Measurements from ENCODE around the gene EEF1A2. TPM values are rescaled to one million over a fixed set of nuclear protein-coding genes. Genes with fewer than 3 reads are reported as not detected.

EEF1A2 gene
- total and polyA plus RNA-seq, 10 donors: 0.39 to 1.4 (median 0.54) TPM

DNA sequence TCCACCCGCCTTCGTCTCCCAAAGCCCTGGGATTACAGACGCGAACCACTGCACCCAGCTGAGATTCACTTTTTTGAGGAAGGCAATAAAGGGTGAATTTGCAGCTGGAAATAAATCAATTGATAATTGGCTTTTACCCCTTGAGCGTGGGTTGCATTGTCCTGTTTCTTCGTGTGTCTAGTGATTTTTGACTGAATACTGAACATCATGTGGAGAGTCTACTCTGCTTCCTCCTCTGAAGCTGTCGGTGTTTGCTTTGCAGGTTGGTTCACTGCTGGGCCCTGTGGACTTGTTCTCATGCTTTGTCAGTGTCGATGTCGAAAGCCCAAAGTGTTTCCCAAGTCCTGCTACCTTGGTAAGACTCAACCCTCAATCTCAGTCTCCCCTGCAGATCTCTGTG lies 5.8 kb upstream of the EEF1A2 start:
- Histone ChIP-seq H3K27me3 (replicated peaks in 1 of 7) (peaks cover 0 to 87% (median 18%) of the 10 kb centered on the region in 7 donors), H3K4me1 (peaks cover 0 to 3% (median 1%) of the 10 kb centered on the region in 6 donors), H3K4me3 (no peak overlapping the region), H3K27ac (no peak overlapping the region), H3K36me3 (no peaks in the 10 kb centered on the region), H3K9me3 (peaks cover 0 to 21% (median 17%) of the 10 kb centered on the region in 8 donors)
- intact Hi-C loops (cut with DNase I; ENCODE audit: low total_unique reads): no loop called here
- TF ChIP-seq, protein P1, sequence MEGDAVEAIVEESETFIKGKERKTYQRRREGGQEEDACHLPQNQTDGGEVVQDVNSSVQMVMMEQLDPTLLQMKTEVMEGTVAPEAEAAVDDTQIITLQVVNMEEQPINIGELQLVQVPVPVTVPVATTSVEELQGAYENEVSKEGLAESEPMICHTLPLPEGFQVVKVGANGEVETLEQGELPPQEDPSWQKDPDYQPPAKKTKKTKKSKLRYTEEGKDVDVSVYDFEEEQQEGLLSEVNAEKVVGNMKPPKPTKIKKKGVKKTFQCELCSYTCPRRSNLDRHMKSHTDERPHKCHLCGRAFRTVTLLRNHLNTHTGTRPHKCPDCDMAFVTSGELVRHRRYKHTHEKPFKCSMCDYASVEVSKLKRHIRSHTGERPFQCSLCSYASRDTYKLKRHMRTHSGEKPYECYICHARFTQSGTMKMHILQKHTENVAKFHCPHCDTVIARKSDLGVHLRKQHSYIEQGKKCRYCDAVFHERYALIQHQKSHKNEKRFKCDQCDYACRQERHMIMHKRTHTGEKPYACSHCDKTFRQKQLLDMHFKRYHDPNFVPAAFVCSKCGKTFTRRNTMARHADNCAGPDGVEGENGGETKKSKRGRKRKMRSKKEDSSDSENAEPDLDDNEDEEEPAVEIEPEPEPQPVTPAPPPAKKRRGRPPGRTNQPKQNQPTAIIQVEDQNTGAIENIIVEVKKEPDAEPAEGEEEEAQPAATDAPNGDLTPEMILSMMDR (IDR thresholded peaks at IDR 0.05 in 8 of 11, conservative IDR thresholded peaks at IDR 0.05 in 3 of 11): no peak
- no peak for TF ChIP-seq POLR2AphosphoS5 (IDR thresholded peaks at IDR 0.05)
- no peak for TF ChIP-seq POLR2A (IDR thresholded peaks at IDR 0.05)
- WGBS, 5 donors: 88 to 95% (median 91%) methylated on average over 9 of the region's 9 CpGs
- no peak for DNase-seq

DNA sequence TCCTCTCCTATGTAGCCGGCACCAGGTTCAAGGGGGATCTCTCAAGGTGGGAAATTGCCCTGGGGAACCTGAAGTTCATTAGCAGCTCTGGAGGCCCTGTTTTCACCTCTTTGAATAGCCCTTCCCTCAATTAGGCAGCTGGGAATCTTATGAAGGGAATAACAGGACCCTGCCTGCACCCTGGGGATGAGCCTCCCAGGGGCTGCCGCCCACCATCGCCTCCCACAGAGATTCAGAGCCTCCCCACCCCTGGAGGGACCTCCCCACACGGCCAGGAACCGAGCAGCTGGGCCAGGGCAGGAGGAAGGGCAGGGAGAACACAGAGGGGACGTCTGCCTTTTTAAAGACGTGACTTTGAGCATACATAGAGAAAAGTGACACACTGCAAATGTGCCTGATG lies 4.6 kb upstream of the EEF1A2 start:
- intact Hi-C loops (cut with DNase I; ENCODE audit: low total_unique reads): no loop called here
- 33 to 56% (median 47%) methylated on average over 5 to 7 of the region's 7 CpGs for WGBS, 5 donors
- H3K36me3 ChIP-seq: no peaks in the 10 kb centered on the region
- no peak overlapping the region for H3K4me3 ChIP-seq
- peaks cover 0 to 87% (median 23%) of the 10 kb centered on the region in 7 donors for H3K27me3 ChIP-seq (replicated peaks in 1 of 7)
- no peak overlapping the region for H3K27ac ChIP-seq
- TF ChIP-seq POLR2A (IDR thresholded peaks at IDR 0.05): no peak
- TF ChIP-seq POLR2AphosphoS5 (IDR thresholded peaks at IDR 0.05): no peak
- TF ChIP-seq, protein P1 (IDR thresholded peaks at IDR 0.05 in 8 of 11, conservative IDR thresholded peaks at IDR 0.05 in 3 of 11): no peak
- DNase-seq: no peak
- peaks cover 0 to 21% (median 17%) of the 10 kb centered on the region in 8 donors for H3K9me3 ChIP-seq
- H3K4me1 ChIP-seq: peaks cover 0 to 13% (median 11%) of the 10 kb centered on the region in 6 donors

DNA sequence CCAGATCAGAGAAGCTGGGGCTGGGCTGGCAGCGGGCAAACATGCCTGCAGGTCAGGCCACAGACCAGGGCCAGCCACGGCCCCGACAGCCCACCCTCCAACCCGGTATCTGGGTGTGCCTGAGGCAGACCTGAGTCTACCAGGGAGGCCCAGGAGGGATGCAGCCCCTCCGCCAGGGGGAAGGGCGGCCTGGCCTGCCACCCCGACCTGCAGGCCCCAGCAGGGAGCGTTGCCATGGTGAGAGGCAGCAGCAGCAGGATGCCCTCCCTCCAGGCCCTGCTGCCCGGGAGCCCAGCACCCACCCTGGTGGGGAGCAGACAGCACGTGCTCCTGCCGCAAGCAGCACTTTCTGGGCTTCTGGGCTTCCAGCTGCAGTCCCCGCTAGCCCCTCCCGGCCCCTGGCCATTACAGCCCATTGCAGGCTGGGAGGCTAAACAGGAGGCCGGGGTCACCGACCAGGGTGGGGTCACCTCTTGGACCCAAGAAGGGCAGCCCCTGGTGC lies 3.8 kb upstream of the EEF1A2 start:
- DNase-seq: no peak

More for the DNA sequence above, 3.8 kb upstream of the EEF1A2 start:
- intact Hi-C loops (cut with DNase I; ENCODE audit: low total_unique reads): no loop called here
- Histone ChIP-seq H3K9me3 (peaks cover 0 to 21% (median 17%) of the 10 kb centered on the region in 8 donors), H3K27ac (no peak overlapping the region), H3K27me3 (replicated peaks in 1 of 7) (peaks cover 0 to 87% (median 31%) of the 10 kb centered on the region in 7 donors), H3K4me1 (peaks cover 0 to 21% (median 19%) of the 10 kb centered on the region in 6 donors), H3K36me3 (no peaks in the 10 kb centered on the region), H3K4me3 (no peak overlapping the region)
- TF ChIP-seq POLR2A (IDR thresholded peaks at IDR 0.05) (no peak), POLR2AphosphoS5 (IDR thresholded peaks at IDR 0.05) (no peak)
- TF ChIP-seq, protein P1 (IDR thresholded peaks at IDR 0.05 in 8 of 11, conservative IDR thresholded peaks at IDR 0.05 in 3 of 11): no peak
- 61 to 78% (median 71%) methylated on average over 4 to 15 of the region's 15 CpGs for WGBS, 5 donors

Measured in spleen (tissue), 11 donors.